ENCODE data around the gene CTNNA1.
A peak's percentile ranks its signal among the peaks of the same experiment; 100 is the strongest.

The CTNNA1 gene

GRCh38 chr5:138981586-138981985 lies 228.4 kb downstream of the CTNNA1 start:
- H3K36me3 Mint-ChIP-seq (ENCODE audit: low read depth): peaks cover 5% of the 10 kb centered on the region
- no peak overlapping the region for H3K4me3 Mint-ChIP-seq
- H3K4me1 Mint-ChIP-seq (ENCODE audit: low read depth): peaks cover 27% of the 10 kb centered on the region
- no peaks in the 10 kb centered on the region for H3K27me3 Mint-ChIP-seq (ENCODE audit: low read depth)
- H3K9me3 Mint-ChIP-seq: no peaks in the 10 kb centered on the region
- peak overlapping the region; percentile 29 for H3K27ac Mint-ChIP-seq

GRCh38 chr5:138983984-138984383 lies 230.8 kb downstream of the CTNNA1 start:
- H3K4me3 Mint-ChIP-seq: no peak overlapping the region
- H3K4me1 Mint-ChIP-seq (ENCODE audit: low read depth): peaks cover 23% of the 10 kb centered on the region
- no peaks in the 10 kb centered on the region for H3K9me3 Mint-ChIP-seq
- H3K36me3 Mint-ChIP-seq (ENCODE audit: low read depth): peaks cover 5% of the 10 kb centered on the region
- H3K27me3 Mint-ChIP-seq (ENCODE audit: low read depth): no peaks in the 10 kb centered on the region
- H3K27ac Mint-ChIP-seq: no peak overlapping the region

Measured in T-helper 1 cell treated with Interleukin-12 subunit alpha and Interleukin-12 subunit beta and Interleukin-4 antibody, amounts not matched to agents 30 μg/mL and 1 μg/mL, for 36 hours (primary cell).